K562 (cell line): ENCODE measurements around the gene ARMC2. TPM values are rescaled to one million over a fixed set of nuclear protein-coding genes. Genes with fewer than 3 reads are reported as not detected.

Source experiments
- ATAC-seq: fragments of 200-7000 bp; cut with Tn5 transposase; 3 replicates; pipeline ENCODE4 v1.9.1; 2020; ENCODE audit warnings: moderate library complexity
- BruUV-seq: library from RNA; stranded (reverse); fragments of 400-500 nt; replicated peaks from 2 replicates; lab custom pipeline; 2021; lab: Mats Ljungman, UMichigan
- CTCF ChIA-PET: fragments of 300-600 bp; formaldehyde crosslinking; extraction: SDS; loops from one replicate; lab custom pipeline; 2021; ENCODE audit warnings: low intra/inter-chr PET ratio; lab: Yijun Ruan, JAX
- POLR2A ChIA-PET: fragments of 300-600, 350-650 bp; sonication (Branson Sonifier 250); formaldehyde crosslinking; extraction: SDS; loops from one replicate; lab custom pipeline; 2021; ENCODE audit warnings: antibody characterized with exemption, inconsistent platforms; lab: Yijun Ruan, JAX
- DNase-seq, 4 experiments: peaks; one replicate each; pipeline versions ENCODE4 v3.0.0 to v3.0.0-alpha.2; 2011 to 2018; ENCODE audit warnings: low spot score in 3 of 4, mixed read lengths in 3 of 4; ENCODE audit errors: extremely low read depth in 1 of 4
- FAIRE-seq: peaks from 2 replicates; lab custom pipeline; 2011; peaks lifted over from hg19 to GRCh38; lab: Jason Lieb, UNC
- H2AFZ ChIP-seq: 2 replicates; pipeline ENCODE4 v1.6.0; 2011; ENCODE audit warnings: low read depth, low read length, control low read depth, inconsistent platforms
- H3K27ac ChIP-seq: fragments of 200-600 bp; 3 replicates; pipeline ENCODE4 v1.8.0; 2011; ENCODE audit warnings: low read depth, mild to moderate bottlenecking, control low read depth, inconsistent platforms, low read length, moderate library complexity, mixed read lengths; ENCODE audit errors: extremely low read depth
- H3K27me3 ChIP-seq, 2 experiments: fragments of 300-600 bp in 1 of 2; 2 replicates in 1 of 2; 3 replicates in 1 of 2; pipeline versions ENCODE4 v1.6.0 to v1.8.0; 2011; ENCODE audit warnings: inconsistent platforms in 2 of 2, low read length in 2 of 2, mild to moderate bottlenecking in 1 of 2, mixed read lengths in 1 of 2, moderate library complexity in 1 of 2; ENCODE audit not compliant: control insufficient read depth in 2 of 2, insufficient read depth in 2 of 2
- H3K36me3 ChIP-seq: fragments of 300-600 bp; 3 replicates; pipeline ENCODE4 v1.8.0; 2011; ENCODE audit warnings: mild to moderate bottlenecking, low read length, inconsistent platforms; ENCODE audit not compliant: control insufficient read depth, insufficient read depth
- H3K4me1 ChIP-seq, 2 experiments: fragments of 200-600 bp in 1 of 2; replicated peaks in 1 of 2; 2 replicates in 1 of 2; 3 replicates in 1 of 2; pipeline versions ENCODE4 v1.5.1 to v1.8.0; 2011; ENCODE audit warnings: inconsistent platforms in 2 of 2, low read length in 2 of 2, mild to moderate bottlenecking in 1 of 2, mixed read lengths in 1 of 2, moderate library complexity in 1 of 2; ENCODE audit not compliant: control insufficient read depth in 2 of 2, insufficient read depth in 2 of 2
- H3K4me2 ChIP-seq: 2 replicates; pipeline ENCODE4 v1.6.1; 2011; ENCODE audit warnings: low read length, control low read depth, inconsistent platforms, mixed read lengths; ENCODE audit not compliant: insufficient read depth
- H3K4me3 ChIP-seq: fragments of 200-600 bp; sonication (generic), shearing (Covaris generic); 2 replicates; pipeline ENCODE4 v1.5.1; 2016; ENCODE audit warnings: control low read depth, inconsistent platforms
- H3K79me2 ChIP-seq: fragments of 200-600 bp; 3 replicates; pipeline ENCODE4 v1.8.0; 2011; ENCODE audit warnings: low read length, inconsistent platforms; ENCODE audit not compliant: control insufficient read depth, insufficient read depth
- H3K9ac ChIP-seq, 2 experiments: 2 replicates each; pipeline versions ENCODE4 v1.6.0 to v1.6.1; 2011; ENCODE audit warnings: low read depth in 2 of 2, low read length in 2 of 2, control low read depth in 1 of 2, inconsistent platforms in 1 of 2, mild to moderate bottlenecking in 1 of 2, mixed read lengths in 1 of 2; ENCODE audit not compliant: insufficient read depth in 1 of 2
- H3K9me1 ChIP-seq: one replicate; pipeline ENCODE4 v1.6.0; 2011; ENCODE audit warnings: inconsistent platforms, mild to moderate bottlenecking, low read length, moderate library complexity; ENCODE audit not compliant: control insufficient read depth, insufficient read depth
- H3K9me3 ChIP-seq: replicated peaks from 2 replicates; pipeline ENCODE4 v1.5.1; 2011; ENCODE audit warnings: low read depth, low read length, inconsistent platforms; ENCODE audit not compliant: control insufficient read depth, insufficient read depth
- H4K20me1 ChIP-seq: replicated peaks from 2 replicates; pipeline ENCODE4 v1.6.1; 2011; ENCODE audit warnings: low read length, inconsistent platforms, mixed read lengths; ENCODE audit not compliant: control insufficient read depth, insufficient read depth
- BMI1 ChIP-seq: fragments of 150-350 bp; IDR thresholded peaks from 2 replicates; pipeline ENCODE4 v1.6.1; 2014; ENCODE audit warnings: low read length
- CREB3L1 ChIP-seq: fragments of 450-650 bp; IDR thresholded peaks from 2 replicates; pipeline ENCODE4 v1.6.1; 2014; ENCODE audit warnings: low read depth, mild to moderate bottlenecking, moderate library complexity, borderline replicate concordance
- L3MBTL2 ChIP-seq: fragments of 450-650 bp; IDR thresholded peaks from 2 replicates; pipeline ENCODE4 v1.6.1; 2016; ENCODE audit warnings: mild to moderate bottlenecking, moderate library complexity
- MAFK ChIP-seq: IDR thresholded peaks from 2 replicates; pipeline ENCODE4 v1.6.1; 2011; ENCODE audit warnings: low read length, improper control_type of control experiment
- MAZ ChIP-seq, 2 experiments: fragments of 450-650 bp in 1 of 2; sonication (generic) in 1 of 2; formaldehyde crosslinking; IDR thresholded peaks in 1 of 2; conservative IDR thresholded peaks in 1 of 2; 2 replicates each; pipeline versions ENCODE4 v1.4.0 to v1.5.0; 2020; ENCODE audit warnings: mild to moderate bottlenecking in 1 of 2, missing genetic modification reagents in 1 of 2
- RREB1 ChIP-seq: fragments of 250-450 bp; sonication (Bioruptor Pico); IDR thresholded peaks from 2 replicates; pipeline ENCODE4 v1.4.0; 2020
- STAT6 ChIP-seq: sonication (generic); formaldehyde crosslinking; IDR thresholded peaks from 2 replicates; pipeline ENCODE4 v1.8.1; 2023; ENCODE audit warnings: mild to moderate bottlenecking, missing genetic modification reagents
- ZNF3 ChIP-seq: fragments of 250-450 bp; sonication (Bioruptor Pico); IDR thresholded peaks from 2 replicates; pipeline ENCODE4 v1.5.0; 2021; ENCODE audit warnings: mild to moderate bottlenecking, moderate library complexity
- WGBS: fragments of 100-300 bp; shearing (Covaris generic); methylation state at CpG from one replicate; pipeline ENCODE4 v1.1.6; 2016; ENCODE audit warnings: low coverage, mixed read lengths; ENCODE audit not compliant: insufficient coverage; ENCODE audit errors: missing lambda C conversion rate; 5-methylcytosine and 5-hydroxymethylcytosine counted together
- in situ Hi-C: fragments of 300-500 bp; cut with MboI; formaldehyde crosslinking; loops from 4 replicates; pipeline ENCODE4 v1.15.0; 2018; ENCODE audit warnings: inconsistent platforms, mixed read lengths
- intact Hi-C: fragments of 100-400 bp; cut with micrococcal nuclease; formaldehyde crosslinking; loops from 2 replicates; pipeline ENCODE4 v1.14.2; 2022
- polyA plus RNA-seq, 8 experiments: library from polyadenylated mRNA; depleted of rRNA in 4 of 8; stranded (reverse) in 5 of 8; unstranded in 3 of 8; fragments of >200 nt; fragmentation: Nextera tagmentation in 2 of 8; fragmentation: Illumina TruSeq in 1 of 8; extraction: Ambion mirVana in 2 of 8; extraction: Trizol in 1 of 8; gene quantifications; 2 replicates each; pipeline versions ENCODE4 v1.2.1 to v1.2.3, GENCODE V29; 2011 to 2014; ENCODE audit warnings: inconsistent platforms in 1 of 8, missing spikeins in 1 of 8
- total RNA-seq, 7 experiments: library from RNA; depleted of rRNA in 6 of 7; stranded (reverse); fragments of >200 nt in 6 of 7; fragmentation: Illumina TruSeq in 2 of 7; extraction: Trizol in 2 of 7; gene quantifications; 2 replicates each; pipeline versions ENCODE4 v1.2.1 to v1.2.3, GENCODE V29; 2011 to 2021; ENCODE audit warnings: low replicate concordance in 1 of 7

ARMC2 gene
- total and polyA plus RNA-seq, 9 of the 15 experiments (the other 6 are each of a cell fraction or from before 2014, with no cell fraction given), result 0.14 to 3.0 (median 0.82) TPM

- peaks cover 10% of the 10 kb centered on the region; the same call in 1 of the 3 replicates for H3K79me2 ChIP-seq
- FAIRE-seq (peak; percentile 58), DNase-seq (no peak), ATAC-seq (peak; percentile 6)
- H3K9me1 ChIP-seq, result no peaks in the 10 kb centered on the region
- H3K4me2 ChIP-seq, result peak overlapping the region; percentile 96
- TSS peak; percentile 90 for BruUV-seq
- H3K9ac ChIP-seq, result peak overlapping the region; percentile 85 to 97
- intact Hi-C loops, result no loop called here
- peak overlapping the region; percentile 73 for H3K27ac ChIP-seq
- H2AFZ ChIP-seq, result peak overlapping the region; percentile 99
- H3K9me3 ChIP-seq, result no peaks in the 10 kb centered on the region
- peak overlapping the region; percentile 68 for H3K4me3 ChIP-seq
- ChIA-PET POLR2A (interaction anchor here (1.2 to 1.5 kb wide), 3 partner anchors 9 to 27 kb away, joined by 3 read pairs; no protein-coding TSS in a partner anchor), CTCF (no interaction called here)
- H3K27me3 ChIP-seq, result no peaks in the 10 kb centered on the region
- in situ Hi-C loops, result no loop called here
- WGBS, result 1% methylated on average over 10 of the region's 10 CpGs
- no peaks in the 10 kb centered on the region for H4K20me1 ChIP-seq
- no peaks in the 10 kb centered on the region for H3K36me3 ChIP-seq
- peaks cover 6 to 8% of the 10 kb centered on the region in 2 experiments for H3K4me1 ChIP-seq
- TF ChIP-seq MAZ (CRISPR knock-in tag; conservative IDR thresholded peaks at IDR 0.05 in 1 of 2, IDR thresholded peaks at IDR 0.05 in 1 of 2), result no peak
- 0 out of 2 replicates have a peak, but pooled peaks have one; percentile 9 for TF ChIP-seq CREB3L1
- TF ChIP-seq STAT6 (CRISPR knock-in tag), result no peak
- TF ChIP-seq MAFK, result no peak
- no peak for TF ChIP-seq L3MBTL2
- no peak for TF ChIP-seq ZNF3 (CRISPR knock-in tag)
- no peak for TF ChIP-seq BMI1
- no peak for TF ChIP-seq RREB1 (CRISPR knock-in tag)
These were observed 161.9 kb downstream of the ARMC2 start for GRCh38 chr6:109009962-109010704.
